HG03103 (cell line): Measurements from ENCODE around the gene OR2Y1.
"Not testable (repeated sequence)": the region's sequence is repeated elsewhere in the genome, so short reads cannot be mapped to it uniquely, and the experiment has no call there.

Experiments
- ATAC-seq: cut with Tn5 transposase; IDR thresholded peaks from one replicate; pipeline ENCODE4 v1.9.1; 2021; ENCODE audit warnings: low read depth; ENCODE audit not compliant: unreplicated experiment

The OR2Y1 gene

DNA sequence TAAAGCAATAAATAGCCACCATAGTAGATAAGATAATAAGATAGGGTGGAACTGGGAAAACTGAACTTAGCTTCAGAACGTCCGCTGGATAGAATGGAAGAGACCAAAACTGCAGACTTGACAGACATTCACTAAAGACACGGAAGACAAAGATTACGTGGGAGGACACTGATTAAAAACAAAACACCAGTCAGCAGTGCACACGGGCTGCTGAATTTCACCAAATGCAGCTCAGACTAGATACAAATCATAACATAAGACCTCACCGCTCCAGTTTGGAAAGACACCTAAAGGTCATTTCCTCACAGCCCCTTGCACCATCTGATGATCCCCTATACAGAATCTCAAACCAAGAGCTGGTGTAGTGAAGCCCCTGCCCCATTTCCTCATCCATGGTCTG is 2.9 kb upstream of the OR2Y1 start:
- ATAC-seq, result no peak

GRCh38 chr5:180740953-180741352 is 1.1 kb upstream of the OR2Y1 start:
- not testable (repeated sequence) for ATAC-seq

DNA sequence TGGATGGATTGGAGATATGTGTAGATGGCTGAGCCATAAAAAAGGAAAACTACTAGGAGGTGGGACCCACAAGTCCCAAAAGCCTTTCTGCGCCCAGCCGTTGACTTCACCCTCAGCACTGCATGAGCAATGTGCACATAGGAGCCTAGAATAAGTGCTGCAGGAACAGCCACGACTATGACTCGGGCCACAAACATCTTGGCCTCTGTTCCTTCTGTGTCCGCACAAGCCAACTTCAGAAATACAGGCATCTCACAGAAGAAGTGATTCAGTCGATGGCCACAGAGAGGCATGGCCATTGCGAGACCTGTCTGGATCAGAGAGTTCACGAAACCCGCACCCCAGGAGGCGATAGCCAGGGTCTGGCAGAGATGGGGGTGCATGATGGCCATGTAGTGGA is 587 bp downstream of the OR2Y1 start:
- no peak for ATAC-seq

DNA sequence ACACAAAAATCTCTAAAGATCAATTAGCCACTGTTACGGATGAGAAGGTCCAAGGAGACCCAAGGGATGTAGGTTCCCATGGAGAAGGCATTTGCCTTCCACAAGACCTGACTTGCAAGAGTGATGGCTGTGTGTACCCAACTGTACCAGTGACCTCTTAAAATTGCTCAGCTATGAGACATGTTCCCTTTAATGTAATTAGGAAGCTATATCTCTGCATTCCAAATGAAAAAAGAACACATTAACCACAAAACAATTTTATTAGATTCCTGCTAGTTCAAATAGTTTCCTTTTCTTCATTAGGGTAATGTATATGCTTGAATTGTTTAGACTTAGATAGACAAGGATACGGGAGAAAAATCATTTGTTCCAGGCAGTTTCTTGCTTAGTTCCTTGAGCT is 3.3 kb downstream of the OR2Y1 start:
- no peak for ATAC-seq

GRCh38 chr5:180724944-180725343 is 14.9 kb downstream of the OR2Y1 start:
- ATAC-seq, result no peak

DNA sequence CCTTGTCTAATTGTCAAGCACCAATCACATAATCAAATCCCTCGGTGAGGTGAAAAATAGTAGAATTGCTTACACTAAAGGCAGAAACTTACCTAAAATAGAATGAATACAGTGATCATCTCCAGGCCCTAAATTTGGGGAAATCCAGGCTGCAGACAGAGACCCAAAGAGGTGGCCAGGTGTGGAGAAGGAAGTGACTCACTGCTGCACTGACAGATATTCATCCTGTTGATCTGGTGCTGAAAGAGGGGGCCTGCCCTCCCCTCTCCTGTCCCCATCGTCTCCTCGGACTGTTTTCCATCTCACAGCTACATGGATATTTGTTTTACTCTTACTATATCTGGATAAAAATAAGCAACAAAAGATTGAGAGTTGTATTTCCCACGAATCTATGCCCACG is 15.9 kb downstream of the OR2Y1 start:
- no peak for ATAC-seq

DNA sequence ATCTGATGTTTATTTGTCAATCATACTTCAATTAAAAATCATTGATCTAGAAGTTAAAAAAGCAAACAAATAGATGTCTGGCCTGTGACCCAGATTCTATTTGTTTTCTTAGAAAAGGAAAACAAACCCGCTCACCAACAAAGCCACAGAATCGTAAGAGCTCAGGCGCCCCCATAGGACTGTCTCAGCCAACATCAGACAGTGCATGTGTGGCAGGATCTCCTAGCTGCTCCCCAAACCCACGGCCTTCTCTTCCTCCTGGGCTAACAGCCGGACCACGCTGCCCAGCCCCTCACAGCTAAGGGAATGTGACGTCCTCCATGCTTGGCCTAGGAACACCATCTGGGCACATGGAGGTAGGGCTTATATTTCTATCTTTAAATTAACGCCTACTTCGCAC is 19.4 kb downstream of the OR2Y1 start:
- no peak for ATAC-seq

DNA sequence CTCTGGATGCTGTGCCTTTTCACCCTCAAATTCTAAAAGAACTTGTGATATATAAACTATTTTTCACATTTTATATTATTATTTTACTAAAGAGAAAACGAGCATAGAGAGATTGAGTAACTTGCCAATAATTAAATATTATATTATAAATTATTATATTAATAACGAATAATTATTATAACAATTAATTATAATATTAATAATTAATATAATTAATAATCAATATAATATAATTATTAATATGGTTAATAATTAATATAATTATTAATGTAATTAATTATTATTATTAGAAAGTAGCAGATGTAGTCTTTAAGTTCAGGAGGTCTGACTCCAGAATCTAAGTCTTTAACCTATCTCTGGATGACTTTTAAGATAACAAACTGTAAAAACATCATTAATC is 20.1 kb downstream of the OR2Y1 start:
- no peak for ATAC-seq

DNA sequence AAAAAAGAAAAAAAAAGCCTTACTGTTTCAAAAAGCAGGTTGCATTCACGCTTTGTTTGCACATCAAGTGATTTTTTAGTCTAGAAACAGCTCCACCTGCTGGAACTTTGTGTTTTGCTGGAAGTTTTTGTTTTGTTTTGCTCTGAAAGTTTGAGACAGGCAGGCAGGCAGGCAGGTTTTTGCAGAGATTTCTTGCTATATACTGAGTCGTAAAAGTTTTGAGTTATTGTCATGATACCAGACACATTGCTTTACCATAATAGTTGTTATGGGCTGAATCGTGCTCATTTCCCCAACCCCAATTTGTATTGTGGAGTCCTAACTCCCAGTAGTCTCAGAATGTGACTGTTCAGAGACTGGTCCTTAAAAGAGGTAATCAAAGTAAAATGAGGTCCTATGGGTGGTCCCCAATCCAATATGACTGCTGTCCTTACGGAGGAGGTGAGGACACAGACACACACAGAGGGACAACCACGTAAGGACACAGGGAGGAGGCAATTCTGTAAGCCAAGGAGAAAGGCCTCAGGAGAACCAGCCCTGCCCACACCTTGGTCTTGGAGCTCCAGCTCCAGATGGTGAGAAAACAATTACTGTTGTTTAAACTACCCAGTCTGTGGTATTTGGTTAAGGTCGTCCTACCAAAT is 20.9 kb downstream of the OR2Y1 start:
- ATAC-seq, result no peak

DNA sequence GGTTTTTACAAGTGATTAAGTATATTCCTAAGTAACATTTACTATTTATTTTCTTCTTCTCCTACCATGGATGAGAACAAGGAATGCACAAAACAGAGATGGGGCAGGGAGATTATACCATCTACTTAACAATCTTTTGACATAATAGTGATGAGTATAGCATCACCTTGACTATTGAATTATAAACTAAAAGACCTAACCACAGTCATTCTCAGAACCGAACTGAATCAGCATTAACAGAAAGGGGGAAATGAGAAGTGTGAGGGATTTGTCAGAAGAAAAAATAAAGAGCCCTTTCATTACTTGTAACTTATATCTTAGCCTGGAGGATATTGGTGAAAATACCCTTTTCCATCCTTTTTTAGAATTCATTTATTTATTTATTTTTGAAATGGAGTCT is 21.9 kb downstream of the OR2Y1 start:
- peak; percentile 58 for ATAC-seq

- no peak for ATAC-seq
Measured at GRCh38 chr5:180704362-180704761, 35.5 kb downstream of the OR2Y1 start.

- ATAC-seq, result no peak
Measured at GRCh38 chr5:180703912-180704311, 35.9 kb downstream of the OR2Y1 start.

GRCh38 chr5:180703371-180703770 is 36.5 kb downstream of the OR2Y1 start:
- ATAC-seq, result not testable (repeated sequence)

GRCh38 chr5:180700440-180700839 is 39.4 kb downstream of the OR2Y1 start:
- not testable (repeated sequence) for ATAC-seq

DNA sequence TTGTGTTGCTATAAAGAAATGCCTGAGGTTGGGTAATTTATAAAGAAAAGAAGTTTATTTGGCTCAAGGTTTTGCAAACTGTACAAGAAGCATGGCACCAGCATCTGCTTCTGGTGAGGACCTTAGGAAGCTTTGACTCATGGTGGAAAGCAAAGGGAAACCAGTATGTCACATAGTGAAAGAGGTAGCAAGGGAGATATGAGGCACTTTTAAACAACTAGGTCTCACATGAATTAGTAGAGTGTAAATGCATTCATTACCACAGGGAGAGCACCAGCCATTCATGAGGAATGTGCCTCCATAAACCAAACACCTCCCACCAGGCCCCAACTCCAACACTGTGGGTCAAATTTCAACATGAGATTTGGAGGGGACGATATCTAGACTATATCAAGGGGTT is 40.8 kb downstream of the OR2Y1 start:
- ATAC-seq, result no peak

DNA sequence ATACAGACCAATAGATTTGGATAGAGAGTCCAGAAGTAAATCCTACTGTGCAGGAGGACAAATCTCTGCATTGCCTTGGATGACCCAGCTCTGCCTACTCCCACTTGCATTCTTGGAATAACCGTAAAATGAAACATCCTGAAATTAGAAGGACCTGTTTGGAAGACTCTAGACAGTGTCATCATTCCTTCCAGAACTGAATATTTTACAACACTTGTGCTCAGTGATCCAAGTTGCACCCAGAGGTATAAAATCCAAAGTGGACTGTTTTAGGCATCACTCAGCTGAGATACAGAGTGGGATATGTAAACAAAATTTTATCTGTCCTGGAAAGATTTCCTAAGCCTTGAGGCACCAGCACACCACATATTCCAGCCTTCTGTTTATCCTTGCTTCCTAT is 43.7 kb downstream of the OR2Y1 start:
- no peak for ATAC-seq

GRCh38 chr5:180692429-180692828 is 47.4 kb downstream of the OR2Y1 start:
- no peak for ATAC-seq

GRCh38 chr5:180691046-180691445 is 48.8 kb downstream of the OR2Y1 start:
- ATAC-seq, result no peak

GRCh38 chr5:180690562-180690961 is 49.3 kb downstream of the OR2Y1 start:
- ATAC-seq, result no peak

GRCh38 chr5:180689775-180690174 is 50.1 kb downstream of the OR2Y1 start:
- ATAC-seq, result no peak
